SK-N-SH (cell line): ENCODE measurements around the gene UGGT2. TPM values are rescaled to one million over a fixed set of nuclear protein-coding genes. Genes with fewer than 3 reads are reported as not detected.

Experiments used
- CTCF ChIA-PET: fragments of 300-600, 350-600 bp; formaldehyde crosslinking; extraction: SDS; loops from one replicate; lab custom pipeline; 2021; lab: Yijun Ruan, JAX
- POLR2A ChIA-PET: fragments of 350-600 bp; sonication (Branson Sonifier 250); formaldehyde crosslinking; extraction: SDS; loops from one replicate; lab custom pipeline; 2020; ENCODE audit warnings: antibody characterized with exemption, inconsistent platforms; lab: Yijun Ruan, JAX
- DNase-seq: peaks from one replicate; pipeline ENCODE4 v3.0.0; 2012
- H2AFZ ChIP-seq: fragments of 200-600 bp; sonication (generic); 2 replicates; pipeline ENCODE4 v1.8.1; 2016; ENCODE audit warnings: antibody characterized with exemption, mild to moderate bottlenecking, low read depth
- H3F3A ChIP-seq: fragments of 200-600 bp; sonication (generic); replicated peaks from 2 replicates; pipeline ENCODE3; 2016; ENCODE audit warnings: antibody characterized with exemption, mild to moderate bottlenecking; ENCODE audit not compliant: insufficient read depth
- H3K27ac ChIP-seq, 2 experiments: fragments of 200-500 bp in 1 of 2; fragments of 200-600 bp in 1 of 2; sonication (Bioruptor generic) in 1 of 2; sonication (generic), shearing (Covaris generic) in 1 of 2; 2 replicates each; pipeline versions ENCODE4 v1.5.1 to v1.6.1; 2014 to 2016; ENCODE audit warnings: low read depth in 2 of 2, inconsistent platforms in 1 of 2, low read length in 1 of 2, mild to moderate bottlenecking in 1 of 2, mixed read lengths in 1 of 2
- H3K27me3 ChIP-seq: fragments of 200-600 bp; sonication (generic), shearing (Covaris generic); 2 replicates; pipeline ENCODE4 v1.6.1; 2016; ENCODE audit warnings: mixed run types; ENCODE audit not compliant: insufficient read depth
- H3K36me3 ChIP-seq, 2 experiments: fragments of 200-500 bp in 1 of 2; fragments of 200-600 bp in 1 of 2; sonication (Bioruptor generic) in 1 of 2; sonication (generic) in 1 of 2; replicated peaks in 1 of 2; 2 replicates each; pipeline versions ENCODE3 to v1.5.1; 2014 to 2016; ENCODE audit warnings: low read length in 1 of 2, mild to moderate bottlenecking in 1 of 2; ENCODE audit not compliant: insufficient read depth in 2 of 2, control insufficient read depth in 1 of 2
- H3K4me1 ChIP-seq, 2 experiments: fragments of 200-500 bp in 1 of 2; fragments of 200-600 bp in 1 of 2; sonication (Bioruptor generic) in 1 of 2; sonication (generic), shearing (Covaris generic) in 1 of 2; 2 replicates each; pipeline versions ENCODE4 v1.5.1 to v1.6.1; 2014 to 2016; ENCODE audit warnings: low read depth in 1 of 2, low read length in 1 of 2, mixed run types in 1 of 2; ENCODE audit not compliant: insufficient read depth in 2 of 2, control insufficient read depth in 1 of 2
- H3K4me2 ChIP-seq: fragments of 200-600 bp; sonication (generic), shearing (Covaris generic); 2 replicates; pipeline ENCODE4 v1.6.1; 2017; ENCODE audit warnings: mixed run types
- H3K4me3 ChIP-seq, 2 experiments: fragments of 200-500 bp in 1 of 2; fragments of 200-600 bp in 1 of 2; sonication (Bioruptor generic) in 1 of 2; sonication (generic), shearing (Covaris generic) in 1 of 2; 2 replicates each; pipeline versions ENCODE4 v1.5.1 to v1.8.1; 2014 to 2016; ENCODE audit warnings: low read depth in 2 of 2, inconsistent platforms in 1 of 2, low read length in 1 of 2, mild to moderate bottlenecking in 1 of 2, mixed read lengths in 1 of 2, moderate library complexity in 1 of 2
- H3K79me2 ChIP-seq: fragments of 200-600 bp; sonication (generic); 2 replicates; pipeline ENCODE4 v1.8.1; 2017; ENCODE audit warnings: mild to moderate bottlenecking; ENCODE audit not compliant: insufficient read depth
- H3K9ac ChIP-seq: fragments of 200-600 bp; sonication (generic); 2 replicates; pipeline ENCODE4 v1.6.1; 2017; ENCODE audit warnings: mixed run types
- H3K9me2 ChIP-seq: fragments of 200-600 bp; sonication (generic); 2 replicates; pipeline ENCODE4 v1.6.1; 2017; ENCODE audit warnings: mixed run types
- H3K9me3 ChIP-seq: fragments of 200-600 bp; sonication (generic); 2 replicates; pipeline ENCODE4 v1.6.1; 2017; ENCODE audit warnings: mixed run types, mild to moderate bottlenecking, moderate library complexity
- H4K20me1 ChIP-seq: fragments of 200-600 bp; sonication (generic); 2 replicates; pipeline ENCODE4 v1.6.1; 2017; ENCODE audit warnings: mild to moderate bottlenecking, mixed run types; ENCODE audit not compliant: insufficient read depth
- EZH2phosphoT487 ChIP-seq: fragments of 200-600 bp; sonication (generic); IDR thresholded peaks from 2 replicates; pipeline ENCODE4 v1.6.1; 2017; ENCODE audit warnings: low read depth, mixed run types, mild to moderate bottlenecking, antibody characterized with exemption, moderate library complexity, borderline replicate concordance
- FOXJ3 ChIP-seq: sonication (generic); formaldehyde crosslinking; IDR thresholded peaks from 2 replicates; pipeline ENCODE4 v1.5.1; 2020; ENCODE audit warnings: mild to moderate bottlenecking, missing genetic modification reagents
- FOXM1 ChIP-seq: IDR thresholded peaks from 2 replicates; pipeline ENCODE4 v1.4.0; 2012; ENCODE audit warnings: low read depth, mild to moderate bottlenecking
- GABPA ChIP-seq: IDR thresholded peaks from 2 replicates; pipeline ENCODE4 v1.4.0; 2012; ENCODE audit warnings: low read depth, mild to moderate bottlenecking
- MAX ChIP-seq: IDR thresholded peaks from 2 replicates; pipeline ENCODE4 v1.4.0; 2012; ENCODE audit warnings: low read depth
- NRF1 ChIP-seq: IDR thresholded peaks from 2 replicates; pipeline ENCODE4 v1.6.1; 2012; ENCODE audit warnings: low read depth, mild to moderate bottlenecking, low read length
- POLR2AphosphoS5 ChIP-seq: IDR thresholded peaks from 2 replicates; pipeline ENCODE4 v1.6.1; 2012; ENCODE audit warnings: low read depth, low read length
- SIN3A ChIP-seq: IDR thresholded peaks from 2 replicates; pipeline ENCODE4 v1.6.1; 2012; ENCODE audit warnings: low read depth, mild to moderate bottlenecking, low read length, moderate library complexity, borderline replicate concordance
- SMC3 ChIP-seq: IDR thresholded peaks from 2 replicates; pipeline ENCODE4 v1.6.1; 2012; ENCODE audit warnings: low read depth, low read length, improper control_type of control experiment
- TAF1 ChIP-seq: IDR thresholded peaks from 2 replicates; pipeline ENCODE4 v1.6.1; 2012; ENCODE audit warnings: low read depth, mild to moderate bottlenecking, low read length, moderate library complexity, borderline replicate concordance
- TCF12 ChIP-seq: IDR thresholded peaks from 2 replicates; pipeline ENCODE4 v1.4.0; 2012
- TEAD4 ChIP-seq: IDR thresholded peaks from 2 replicates; pipeline ENCODE4 v1.4.0; 2012; ENCODE audit warnings: mild to moderate bottlenecking, borderline replicate concordance; ENCODE audit not compliant: insufficient read depth
- USF2 ChIP-seq: fragments of 150-350 bp; IDR thresholded peaks from 2 replicates; pipeline ENCODE4 v1.6.1; 2017; ENCODE audit warnings: antibody characterized with exemption, low read length, low read depth, borderline replicate concordance
- ZBTB33 ChIP-seq: IDR thresholded peaks from 2 replicates; pipeline ENCODE4 v1.4.0; 2012; ENCODE audit warnings: low read depth, borderline replicate concordance
- WGBS: methylation state at CpG from one replicate; pipeline ENCODE4 v1.1.6; 2017; ENCODE audit warnings: low lambda C conversion rate; 5-methylcytosine and 5-hydroxymethylcytosine counted together
- polyA plus RNA-seq, 3 experiments: library from polyadenylated mRNA; depleted of rRNA; stranded (reverse); fragments of >200 nt; gene quantifications; 2 replicates each; pipeline ENCODE4 v1.2.3, GENCODE V29; 2012

UGGT2 gene
- polyA plus RNA-seq, 1 of the 3 experiments (the other 2 are of a cell fraction) = 13.3 TPM

- no peaks in the 10 kb centered on the region for H4K20me1 ChIP-seq
- POLR2A ChIA-PET = no interaction called here
- H3K9me3 ChIP-seq = no peaks in the 10 kb centered on the region
- DNase-seq = no peak
- no peak overlapping the region for H3K9ac ChIP-seq
- H3K4me3 ChIP-seq = no peak overlapping the region
- no peak overlapping the region for H2AFZ ChIP-seq
- no peak overlapping the region for H3K27ac ChIP-seq
- peaks cover 25 to 32% of the 10 kb centered on the region in 2 experiments for H3K36me3 ChIP-seq
- no peak overlapping the region for H3K4me2 ChIP-seq
- WGBS = 96% methylated on average over 2 of the region's 2 CpGs
- H3F3A ChIP-seq = no peaks in the 10 kb centered on the region
- no peaks in the 10 kb centered on the region for H3K9me2 ChIP-seq
- H3K4me1 ChIP-seq = no peaks in the 10 kb centered on the region; a peak in 1 of 4 replicates
- CTCF ChIA-PET = no interaction called here
- H3K27me3 ChIP-seq = no peaks in the 10 kb centered on the region
- no peaks in the 10 kb centered on the region; the same call in 1 of the 2 replicates for H3K79me2 ChIP-seq
- TF ChIP-seq TCF12 (no peak), TEAD4 (no peak), TAF1 (no peak), MAX (no peak), NRF1 (no peak)
Observed at GRCh38 chr13:95797016-95797415, 256.2 kb downstream of the UGGT2 start.

- no peaks in the 10 kb centered on the region; the same call in 1 of the 2 replicates for H3K79me2 ChIP-seq
- CTCF ChIA-PET = no interaction called here
- no peaks in the 10 kb centered on the region for H3K27me3 ChIP-seq
- DNase-seq = no peak
- no peak overlapping the region for H2AFZ ChIP-seq
- no peaks in the 10 kb centered on the region for H4K20me1 ChIP-seq
- H3K36me3 ChIP-seq = peaks cover 37 to 42% of the 10 kb centered on the region in 2 experiments
- H3F3A ChIP-seq = peaks cover 5% of the 10 kb centered on the region
- no peak overlapping the region for H3K4me2 ChIP-seq
- 84% methylated on average over 3 of the region's 3 CpGs for WGBS
- H3K9me3 ChIP-seq = no peaks in the 10 kb centered on the region
- TF ChIP-seq FOXM1 (no peak), TEAD4 (no peak), SMC3 (no peak)
- POLR2A ChIA-PET = no interaction called here
- H3K4me3 ChIP-seq = no peak overlapping the region
- no peaks in the 10 kb centered on the region for H3K4me1 ChIP-seq
- no peak overlapping the region for H3K27ac ChIP-seq
- H3K9ac ChIP-seq = no peak overlapping the region
- no peaks in the 10 kb centered on the region for H3K9me2 ChIP-seq
Observed at GRCh38 chr13:95793781-95794180, 259.4 kb downstream of the UGGT2 start.

GRCh38 chr13:95793018-95793555 is 260.1 kb downstream of the UGGT2 start:
- ChIA-PET POLR2A (no interaction called here), CTCF (no interaction called here)
- Histone ChIP-seq H3K9me3 (no peaks in the 10 kb centered on the region), H3K4me2 (no peak overlapping the region), H3K27ac (no peak overlapping the region), H4K20me1 (no peaks in the 10 kb centered on the region), H3F3A (peaks cover 5% of the 10 kb centered on the region), H3K9ac (no peak overlapping the region), H3K4me3 (no peak overlapping the region), H3K79me2 (no peaks in the 10 kb centered on the region; the same call in 1 of the 2 replicates), H3K36me3 (peaks cover 37 to 45% of the 10 kb centered on the region in 2 experiments), H2AFZ (no peak overlapping the region), H3K9me2 (no peaks in the 10 kb centered on the region), H3K27me3 (no peaks in the 10 kb centered on the region), H3K4me1 (no peaks in the 10 kb centered on the region)
- DNase-seq = no peak
- 96% methylated on average over 2 of the region's 3 CpGs for WGBS
- no peak for TF ChIP-seq GABPA
- no peak for TF ChIP-seq ZBTB33
- no peak for TF ChIP-seq POLR2AphosphoS5
- no peak for TF ChIP-seq FOXM1
- no peak for TF ChIP-seq TCF12
- TF ChIP-seq SMC3 = no peak
- no peak for TF ChIP-seq EZH2phosphoT487
- TF ChIP-seq SIN3A = no peak
- TF ChIP-seq USF2 = no peak
- no peak for TF ChIP-seq MAX
- TF ChIP-seq FOXJ3 (CRISPR knock-in tag) = no peak
